HCT116 (cell line): ENCODE data around the gene STARD5.

ENCODE experiments used
- CBX3 ChIP-seq: IDR thresholded peaks from 2 replicates; pipeline ENCODE4 v1.6.1; 2012; ENCODE audit warnings: low read depth
- CEBPB ChIP-seq: IDR thresholded peaks from 2 replicates; pipeline ENCODE4 v1.6.1; 2012; ENCODE audit warnings: low read depth
- ELF1 ChIP-seq: IDR thresholded peaks from 2 replicates; pipeline ENCODE4 v1.6.1; 2012; ENCODE audit warnings: low read depth, borderline replicate concordance
- EZH2 ChIP-seq: fragments of 200-600 bp; sonication (generic); IDR thresholded peaks from 2 replicates; pipeline ENCODE4 v1.6.1; 2017; ENCODE audit warnings: antibody characterized with exemption, mixed run types
- EZH2phosphoT487 ChIP-seq: fragments of 200-600 bp; IDR thresholded peaks from 2 replicates; pipeline ENCODE4 v1.6.1; 2018; ENCODE audit warnings: antibody characterized with exemption, borderline replicate concordance
- JUND ChIP-seq: IDR thresholded peaks from 2 replicates; pipeline ENCODE4 v1.6.1; 2012
- POLR2A ChIP-seq: IDR thresholded peaks from 2 replicates; pipeline ENCODE4 v1.7.0; 2011; ENCODE audit warnings: borderline replicate concordance; ENCODE audit not compliant: insufficient read depth, insufficient read length; ENCODE audit errors: extremely low read depth
- POLR2AphosphoS5 ChIP-seq: IDR thresholded peaks from 2 replicates; pipeline ENCODE4 v1.6.1; 2011; ENCODE audit warnings: mild to moderate bottlenecking, low read depth, low read length, moderate library complexity
- RAD21 ChIP-seq: IDR thresholded peaks from 2 replicates; pipeline ENCODE4 v1.6.1; 2012; ENCODE audit warnings: low read depth, mild to moderate bottlenecking
- SRF ChIP-seq: IDR thresholded peaks from 2 replicates; pipeline ENCODE4 v1.6.1; 2012; ENCODE audit warnings: low read depth
- TCF7L2 ChIP-seq: IDR thresholded peaks from 2 replicates; pipeline ENCODE4 v1.7.0; 2011; ENCODE audit warnings: borderline replicate concordance, inconsistent platforms; ENCODE audit not compliant: insufficient read depth, insufficient read length; ENCODE audit errors: extremely low read depth
- YY1 ChIP-seq: IDR thresholded peaks from 2 replicates; pipeline ENCODE4 v1.6.1; 2011; ENCODE audit warnings: low read length, low read depth, moderate library complexity, mild to moderate bottlenecking; ENCODE audit not compliant: insufficient replicate concordance; ENCODE audit errors: extremely low read depth
- ZFX ChIP-seq: fragments of 450-650 bp; IDR thresholded peaks from 2 replicates; pipeline ENCODE4 v1.6.1; 2017
- TF ChIP-seq, protein P1 (sequence below), 3 experiments: fragments of 200-600 bp in 1 of 3; sonication (generic) in 1 of 3; IDR thresholded peaks in 2 of 3; conservative IDR thresholded peaks in 1 of 3; 2 replicates each; pipeline ENCODE4 v1.5.1; 2012 to 2017; ENCODE audit warnings: low read depth in 2 of 3, low read length in 2 of 3, antibody characterized with exemption in 1 of 3, borderline replicate concordance in 1 of 3, control low read depth in 1 of 3, mild to moderate bottlenecking in 1 of 3, mixed read lengths in 1 of 3, mixed run types in 1 of 3, moderate library complexity in 1 of 3; ENCODE audit not compliant: insufficient read depth in 1 of 3

DNA sequence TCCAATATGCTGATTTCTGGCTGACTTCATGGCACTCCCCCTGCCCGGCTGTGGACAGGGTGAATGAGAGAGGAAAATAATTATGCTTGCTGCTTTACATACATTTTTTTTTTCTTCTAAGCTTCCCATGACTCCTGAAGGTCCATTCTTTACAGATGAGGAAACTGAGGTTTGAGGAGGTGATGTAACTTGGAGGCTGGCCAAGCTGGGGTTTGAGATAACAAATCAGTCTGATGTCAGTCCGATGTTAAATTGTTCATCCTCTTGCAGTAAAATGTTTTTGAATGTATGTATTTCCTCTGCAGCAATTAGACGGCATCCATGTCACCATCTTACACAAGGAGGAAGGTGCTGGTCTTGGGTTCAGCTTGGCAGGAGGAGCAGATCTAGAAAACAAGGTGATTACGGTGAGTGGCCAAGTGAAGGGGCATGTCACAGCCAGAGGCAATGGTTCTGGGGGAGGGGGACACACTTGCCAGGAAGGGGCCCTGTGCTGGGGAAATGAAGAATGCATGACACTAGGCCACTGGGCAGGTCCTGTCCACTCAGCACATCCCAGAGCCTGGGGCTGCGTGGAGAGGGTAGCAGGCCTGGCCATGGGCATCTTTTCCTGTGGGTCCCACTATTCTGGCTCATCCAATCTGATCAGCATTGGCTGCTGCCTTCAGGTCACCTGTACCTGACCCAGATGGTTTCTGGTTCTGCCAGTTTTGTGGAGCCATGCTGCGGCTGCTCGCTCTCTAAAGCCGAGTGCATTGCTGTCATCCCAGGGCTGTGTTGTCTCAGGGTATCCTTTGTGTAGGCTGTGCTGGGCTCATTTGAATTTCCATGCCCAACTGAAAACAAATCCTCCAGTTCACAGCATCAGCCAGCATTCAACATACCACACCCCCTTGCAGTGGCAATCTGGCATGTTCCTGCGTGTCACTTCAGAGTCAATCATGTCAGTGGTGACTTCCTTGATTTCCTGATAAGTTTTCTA, 20.4 kb downstream of the STARD5 start:
- TF ChIP-seq, protein P1, sequence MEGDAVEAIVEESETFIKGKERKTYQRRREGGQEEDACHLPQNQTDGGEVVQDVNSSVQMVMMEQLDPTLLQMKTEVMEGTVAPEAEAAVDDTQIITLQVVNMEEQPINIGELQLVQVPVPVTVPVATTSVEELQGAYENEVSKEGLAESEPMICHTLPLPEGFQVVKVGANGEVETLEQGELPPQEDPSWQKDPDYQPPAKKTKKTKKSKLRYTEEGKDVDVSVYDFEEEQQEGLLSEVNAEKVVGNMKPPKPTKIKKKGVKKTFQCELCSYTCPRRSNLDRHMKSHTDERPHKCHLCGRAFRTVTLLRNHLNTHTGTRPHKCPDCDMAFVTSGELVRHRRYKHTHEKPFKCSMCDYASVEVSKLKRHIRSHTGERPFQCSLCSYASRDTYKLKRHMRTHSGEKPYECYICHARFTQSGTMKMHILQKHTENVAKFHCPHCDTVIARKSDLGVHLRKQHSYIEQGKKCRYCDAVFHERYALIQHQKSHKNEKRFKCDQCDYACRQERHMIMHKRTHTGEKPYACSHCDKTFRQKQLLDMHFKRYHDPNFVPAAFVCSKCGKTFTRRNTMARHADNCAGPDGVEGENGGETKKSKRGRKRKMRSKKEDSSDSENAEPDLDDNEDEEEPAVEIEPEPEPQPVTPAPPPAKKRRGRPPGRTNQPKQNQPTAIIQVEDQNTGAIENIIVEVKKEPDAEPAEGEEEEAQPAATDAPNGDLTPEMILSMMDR (IDR thresholded peaks at IDR 0.05 in 2 of 3, conservative IDR thresholded peaks at IDR 0.05 in 1 of 3; ENCODE audit: borderline replicate concordance in 1 of 3, insufficient read depth in 1 of 3, low read depth in 2 of 3, low read length in 2 of 3): no peak
- TF ChIP-seq TCF7L2: no peak
- no peak for TF ChIP-seq CBX3
- no peak for TF ChIP-seq JUND
- no peak for TF ChIP-seq POLR2AphosphoS5
- TF ChIP-seq EZH2: no peak
- TF ChIP-seq POLR2A: no peak
- TF ChIP-seq RAD21: no peak
- no peak for TF ChIP-seq EZH2phosphoT487
- no peak for TF ChIP-seq CEBPB
- TF ChIP-seq ZFX: no peak
- TF ChIP-seq ELF1: no peak
- no peak for TF ChIP-seq YY1
- no peak for TF ChIP-seq SRF
